Tibial nerve (tissue), 4 donors: ENCODE measurements around the gene SLC5A10.

Source experiments
- CTCF ChIP-seq, 5 experiments: fragments of 200-600 bp in 3 of 5; fragments of 450-650 bp in 2 of 5; sonication (generic) in 3 of 5; IDR thresholded peaks; one replicate each; pipeline ENCODE4 v1.5.1; 2016 to 2019; ENCODE audit warnings: antibody characterized with exemption in 5 of 5, mild to moderate bottlenecking in 3 of 5, moderate library complexity in 2 of 5
- EP300 ChIP-seq, 2 donors: sonication (generic); formaldehyde crosslinking; IDR thresholded peaks; one replicate each; pipeline ENCODE4 v1.6.1; 2017; ENCODE audit warnings: antibody characterized with exemption in 2 of 2, mild to moderate bottlenecking in 1 of 2
- POLR2A ChIP-seq, 2 donors: fragments of 450-650 bp; IDR thresholded peaks; one replicate each; pipeline ENCODE4 v1.6.1; 2017; ENCODE audit warnings: antibody characterized with exemption in 2 of 2, mild to moderate bottlenecking in 2 of 2, moderate library complexity in 2 of 2

- no peak for TF ChIP-seq CTCF (IDR thresholded peaks at IDR 0.05)
- no peak for TF ChIP-seq POLR2A (IDR thresholded peaks at IDR 0.05)
- TF ChIP-seq EP300 (IDR thresholded peaks at IDR 0.05), result no peak
These were observed 35.3 kb downstream of the SLC5A10 start for GRCh38 chr17:18987230-18987610.
